Astrocyte (in vitro differentiated cells and primary cell): ENCODE data around the gene ZMYND11.

Experiments used
- EZH2 ChIP-seq: IDR thresholded peaks from 2 replicates; pipeline ENCODE4 v1.6.1; 2012; ENCODE audit warnings: mild to moderate bottlenecking, low read length, inconsistent platforms; ENCODE audit not compliant: insufficient read depth
- TF ChIP-seq, protein P1 (sequence below): IDR thresholded peaks from 2 replicates; pipeline ENCODE4 v1.5.1; 2011; ENCODE audit warnings: low read depth, mild to moderate bottlenecking, inconsistent platforms, low read length, moderate library complexity; ENCODE audit not compliant: insufficient read depth

GRCh38 chr10:201328-201771, 66.1 kb downstream of the ZMYND11 start:
- TF ChIP-seq, protein P1, sequence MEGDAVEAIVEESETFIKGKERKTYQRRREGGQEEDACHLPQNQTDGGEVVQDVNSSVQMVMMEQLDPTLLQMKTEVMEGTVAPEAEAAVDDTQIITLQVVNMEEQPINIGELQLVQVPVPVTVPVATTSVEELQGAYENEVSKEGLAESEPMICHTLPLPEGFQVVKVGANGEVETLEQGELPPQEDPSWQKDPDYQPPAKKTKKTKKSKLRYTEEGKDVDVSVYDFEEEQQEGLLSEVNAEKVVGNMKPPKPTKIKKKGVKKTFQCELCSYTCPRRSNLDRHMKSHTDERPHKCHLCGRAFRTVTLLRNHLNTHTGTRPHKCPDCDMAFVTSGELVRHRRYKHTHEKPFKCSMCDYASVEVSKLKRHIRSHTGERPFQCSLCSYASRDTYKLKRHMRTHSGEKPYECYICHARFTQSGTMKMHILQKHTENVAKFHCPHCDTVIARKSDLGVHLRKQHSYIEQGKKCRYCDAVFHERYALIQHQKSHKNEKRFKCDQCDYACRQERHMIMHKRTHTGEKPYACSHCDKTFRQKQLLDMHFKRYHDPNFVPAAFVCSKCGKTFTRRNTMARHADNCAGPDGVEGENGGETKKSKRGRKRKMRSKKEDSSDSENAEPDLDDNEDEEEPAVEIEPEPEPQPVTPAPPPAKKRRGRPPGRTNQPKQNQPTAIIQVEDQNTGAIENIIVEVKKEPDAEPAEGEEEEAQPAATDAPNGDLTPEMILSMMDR: no peak
- no peak for TF ChIP-seq EZH2
